Stomach smooth muscle (tissue), 2 donors: Measurements from ENCODE around the gene PRUNE2.
"Not testable (repeated sequence)": the region's sequence is repeated elsewhere in the genome, so short reads cannot be mapped to it uniquely, and the experiment has no call there.

ENCODE experiments used
- H3K27ac ChIP-seq: one replicate; pipeline ENCODE4 v1.7.0; 2013; ENCODE audit warnings: mild to moderate bottlenecking, low read length, inconsistent platforms
- H3K27me3 ChIP-seq, 2 donors: one replicate each; pipeline ENCODE4 v1.7.0; 2013; ENCODE audit warnings: low read length in 2 of 2; ENCODE audit not compliant: insufficient read depth in 2 of 2, control insufficient read depth in 1 of 2
- H3K36me3 ChIP-seq, 2 donors: one replicate each; pipeline ENCODE4 v1.7.0; 2013; ENCODE audit warnings: low read length in 2 of 2; ENCODE audit not compliant: control insufficient read depth in 2 of 2, insufficient read depth in 2 of 2
- H3K4me1 ChIP-seq: one replicate; pipeline ENCODE4 v1.7.0; 2013; ENCODE audit warnings: low read length; ENCODE audit not compliant: control insufficient read depth, insufficient read depth
- H3K4me3 ChIP-seq, 2 donors: one replicate each; pipeline ENCODE4 v1.7.0; 2013; ENCODE audit warnings: low read length in 2 of 2
- H3K9ac ChIP-seq, 2 donors: one replicate each; pipeline ENCODE4 v1.7.0; 2013; ENCODE audit warnings: low read length in 2 of 2, mild to moderate bottlenecking in 1 of 2
- H3K9me3 ChIP-seq, 2 donors: one replicate each; pipeline ENCODE4 v1.7.0; 2013; ENCODE audit warnings: low read length in 2 of 2; ENCODE audit not compliant: control insufficient read depth in 2 of 2
- donor health status: healthy.
- donor health status: Pancreatic carcinoma.

Gene PRUNE2

GRCh38 chr9:76905791-76906646, at the start of gene PRUNE2:
Gene PRUNE2 (minus strand): TSS chr9:76906114. CDS start chr9:76905963, 151 bp downstream.
- H3K4me1 ChIP-seq = peaks cover 21% of the 10 kb centered on the region

GRCh38 chr9:76955406-76955805, 49.5 kb upstream of the PRUNE2 start:
- not testable (repeated sequence) for H3K4me1 ChIP-seq, H3K9me3 ChIP-seq, H3K36me3 ChIP-seq, H3K27me3 ChIP-seq, H3K4me3 ChIP-seq, H3K27ac ChIP-seq, H3K9ac ChIP-seq

More at GRCh38 chr9:76905791-76906646, at the start of gene PRUNE2:
- Histone ChIP-seq H3K36me3 (peaks cover 0 to 3% of the 10 kb centered on the region in 2 donors), H3K9me3 (no peaks in the 10 kb centered on the region), H3K4me3 (peak within 1 kb of the TSS; percentile 91 to 97), H3K27me3 (no peaks in the 10 kb centered on the region), H3K27ac (peak within 1 kb of the TSS; percentile 96), H3K9ac (peak within 1 kb of the TSS; percentile 94 to 97)

GRCh38 chr9:76949865-76950264, 44.0 kb upstream of the PRUNE2 start:
- Histone ChIP-seq H3K27ac (no peak overlapping the region), H3K4me1 (no peaks in the 10 kb centered on the region), H3K9me3 (no peaks in the 10 kb centered on the region), H3K4me3 (no peak overlapping the region), H3K9ac (no peak overlapping the region), H3K36me3 (no peaks in the 10 kb centered on the region), H3K27me3 (no peaks in the 10 kb centered on the region)

GRCh38 chr9:76944011-76944410, 38.1 kb upstream of the PRUNE2 start:
- H3K27me3 ChIP-seq = no peaks in the 10 kb centered on the region
- H3K4me3 ChIP-seq = no peak overlapping the region
- no peaks in the 10 kb centered on the region for H3K4me1 ChIP-seq
- no peak overlapping the region for H3K27ac ChIP-seq
- no peaks in the 10 kb centered on the region for H3K9me3 ChIP-seq
- no peak overlapping the region for H3K9ac ChIP-seq
- H3K36me3 ChIP-seq = no peaks in the 10 kb centered on the region

GRCh38 chr9:76943054-76943453, 37.1 kb upstream of the PRUNE2 start:
- no peaks in the 10 kb centered on the region for H3K9me3 ChIP-seq

GRCh38 chr9:76932757-76933156, 26.8 kb upstream of the PRUNE2 start:
- no peaks in the 10 kb centered on the region for H3K4me1 ChIP-seq
- H3K27ac ChIP-seq = no peak overlapping the region
- no peak overlapping the region for H3K4me3 ChIP-seq
- no peak overlapping the region for H3K9ac ChIP-seq
- H3K9me3 ChIP-seq = no peaks in the 10 kb centered on the region
- H3K27me3 ChIP-seq = no peaks in the 10 kb centered on the region
- no peaks in the 10 kb centered on the region for H3K36me3 ChIP-seq

More at GRCh38 chr9:76943054-76943453, 37.1 kb upstream of the PRUNE2 start:
- Histone ChIP-seq H3K9ac (no peak overlapping the region), H3K27ac (no peak overlapping the region), H3K36me3 (no peaks in the 10 kb centered on the region), H3K27me3 (no peaks in the 10 kb centered on the region), H3K4me3 (no peak overlapping the region), H3K4me1 (no peaks in the 10 kb centered on the region)

- Histone ChIP-seq H3K4me3 (no peak overlapping the region), H3K9ac (no peak overlapping the region), H3K27ac (no peak overlapping the region), H3K36me3 (no peaks in the 10 kb centered on the region), H3K27me3 (no peaks in the 10 kb centered on the region), H3K4me1 (no peaks in the 10 kb centered on the region), H3K9me3 (no peaks in the 10 kb centered on the region)
These were observed 26.4 kb upstream of the PRUNE2 start for GRCh38 chr9:76932265-76932664.

GRCh38 chr9:76927540-76928240, 21.8 kb upstream of the PRUNE2 start:
- H3K9ac ChIP-seq = no peak overlapping the region
- H3K9me3 ChIP-seq = peaks cover 0 to 7% of the 10 kb centered on the region in 2 donors
- H3K4me3 ChIP-seq = no peak overlapping the region
- no peaks in the 10 kb centered on the region for H3K4me1 ChIP-seq
- H3K36me3 ChIP-seq = no peaks in the 10 kb centered on the region
- H3K27me3 ChIP-seq = no peaks in the 10 kb centered on the region
- no peak overlapping the region for H3K27ac ChIP-seq

GRCh38 chr9:76926846-76927245, 20.9 kb upstream of the PRUNE2 start:
- H3K4me3 ChIP-seq = no peak overlapping the region
- H3K4me1 ChIP-seq = no peaks in the 10 kb centered on the region
- no peak overlapping the region for H3K9ac ChIP-seq
- H3K27ac ChIP-seq = no peak overlapping the region
- H3K27me3 ChIP-seq = no peaks in the 10 kb centered on the region
- no peaks in the 10 kb centered on the region for H3K36me3 ChIP-seq
- peaks cover 0 to 7% of the 10 kb centered on the region in 2 donors for H3K9me3 ChIP-seq

- Histone ChIP-seq H3K4me1 (no peaks in the 10 kb centered on the region), H3K4me3 (no peak overlapping the region), H3K9ac (no peak overlapping the region), H3K27ac (no peak overlapping the region), H3K9me3 (peaks cover 0 to 7% of the 10 kb centered on the region in 2 donors), H3K27me3 (no peaks in the 10 kb centered on the region), H3K36me3 (no peaks in the 10 kb centered on the region)
These were observed 20.4 kb upstream of the PRUNE2 start for GRCh38 chr9:76926324-76926741.

GRCh38 chr9:76921165-76921564, 15.3 kb upstream of the PRUNE2 start:
- Histone ChIP-seq H3K9ac (no peak overlapping the region), H3K4me1 (no peaks in the 10 kb centered on the region), H3K36me3 (no peaks in the 10 kb centered on the region), H3K4me3 (no peak overlapping the region), H3K27me3 (no peaks in the 10 kb centered on the region), H3K27ac (no peak overlapping the region), H3K9me3 (peaks cover 0 to 7% of the 10 kb centered on the region in 2 donors)
